Daoy (cell line): ENCODE measurements around the gene GTF2A1. TPM values are rescaled to one million over a fixed set of nuclear protein-coding genes. Genes with fewer than 3 reads are reported as not detected.
A peak's percentile ranks its signal among the peaks of the same experiment; 100 is the strongest.
"Not testable (repeated sequence)": the region's sequence is repeated elsewhere in the genome, so short reads cannot be mapped to it uniquely, and the experiment has no call there.

Experiments
- DNase-seq: peaks from one replicate; pipeline ENCODE4 v3.0.0-alpha.2; 2015; ENCODE audit warnings: low read depth
- total RNA-seq: library from RNA; depleted of rRNA; stranded (reverse); fragments of >200 nt; shearing (Covaris generic); gene quantifications from 2 replicates; pipeline ENCODE4 v1.2.3, GENCODE V29; 2014; rRNA removed

GTF2A1 gene
- total RNA-seq = 11.4 and 12.7 TPM in 2 replicates

GRCh38 chr14:81220830-81221578 lies at the start of gene GTF2A1:
GTF2A1 (minus strand) TSS chr14:81220959; CDS start chr14:81220518, 441 bp downstream.
- DNase-seq = peak; percentile 97

DNA sequence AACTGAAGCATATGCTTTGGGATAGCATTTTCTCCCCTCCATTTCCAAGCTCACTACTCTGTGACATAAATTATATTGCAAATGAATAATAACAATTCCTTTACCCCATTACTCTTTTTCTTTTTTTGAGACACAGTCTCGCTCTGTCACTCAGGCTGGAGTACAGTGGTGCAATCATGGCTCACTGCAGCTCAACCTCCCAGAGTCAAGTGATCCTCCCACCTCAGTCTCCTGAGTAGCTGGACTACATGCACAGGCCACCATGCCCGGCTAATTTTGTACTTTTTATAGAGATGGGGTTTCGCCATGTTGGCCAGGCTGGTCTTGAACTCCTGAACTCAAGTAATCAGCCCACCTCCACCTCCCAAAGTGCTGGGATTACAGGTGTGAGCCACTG lies 49.2 kb upstream of the GTF2A1 start:
- no peak for DNase-seq

DNA sequence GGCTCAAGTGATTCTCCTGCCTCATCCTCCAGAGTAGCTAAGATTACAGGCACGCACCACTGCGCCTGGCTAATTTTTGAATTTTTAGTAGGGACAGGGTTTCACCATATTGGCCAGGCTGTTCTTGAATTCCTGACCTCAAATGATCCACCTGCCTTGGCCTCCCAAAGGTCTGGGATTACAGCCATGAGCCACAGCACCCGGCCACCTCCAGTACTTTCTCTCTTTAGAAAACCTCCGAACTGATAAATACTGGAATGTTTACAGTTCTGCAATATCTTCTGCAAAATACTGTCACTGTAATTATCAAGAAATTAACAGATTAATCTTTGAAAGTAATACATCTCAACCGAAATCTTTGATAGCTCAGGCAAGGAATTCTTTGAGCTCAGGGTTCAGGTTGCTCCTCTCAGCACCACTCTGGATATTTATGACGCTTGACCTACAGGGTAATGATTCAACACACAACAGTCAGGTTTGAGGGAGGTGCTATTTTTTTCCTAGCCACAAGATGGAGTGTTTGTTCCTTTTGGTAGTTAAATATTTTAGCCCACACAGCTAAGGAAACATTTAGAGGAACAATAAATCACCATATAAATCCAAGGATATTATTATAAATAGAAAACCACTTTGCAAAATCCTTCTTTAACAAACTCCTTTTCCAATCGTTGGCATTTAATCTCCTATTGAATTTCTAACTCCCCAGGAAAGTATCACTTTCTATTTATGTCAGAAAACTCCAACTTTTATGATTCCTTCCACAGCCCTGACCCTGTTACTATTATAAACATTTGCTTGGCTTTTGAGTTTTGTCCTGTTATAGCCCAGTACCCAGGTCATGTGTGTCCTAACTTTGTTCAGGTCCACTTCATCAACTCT lies 48.6 kb upstream of the GTF2A1 start:
- peak; percentile 58 for DNase-seq

GRCh38 chr14:81268016-81268416 lies 47.3 kb upstream of the GTF2A1 start:
- peak; percentile 39 for DNase-seq

DNA sequence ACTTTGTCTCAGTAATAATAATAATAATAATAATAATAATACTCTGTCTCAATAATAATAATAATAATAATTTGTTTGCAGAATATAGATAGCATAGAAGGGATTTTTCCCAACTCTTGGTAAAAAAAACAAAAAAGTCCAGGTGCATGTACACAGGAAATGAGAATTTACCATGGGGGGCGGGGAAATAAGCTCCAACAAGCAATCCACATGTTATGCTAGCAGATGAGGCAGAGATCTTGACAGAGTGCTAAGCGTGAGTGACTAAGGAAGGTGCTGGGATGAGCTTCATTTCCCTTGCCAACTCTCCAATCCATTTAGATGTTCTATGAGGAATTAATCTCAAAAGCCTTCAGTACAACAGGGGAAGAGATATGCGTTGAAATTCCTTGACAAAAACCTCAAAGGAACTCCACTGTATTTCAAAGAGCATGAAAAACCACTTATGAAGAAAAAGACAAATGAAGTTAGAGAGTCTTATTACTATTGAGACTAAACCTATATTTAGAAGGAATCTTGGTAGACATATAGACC lies 44.9 kb upstream of the GTF2A1 start:
- DNase-seq = no peak

DNA sequence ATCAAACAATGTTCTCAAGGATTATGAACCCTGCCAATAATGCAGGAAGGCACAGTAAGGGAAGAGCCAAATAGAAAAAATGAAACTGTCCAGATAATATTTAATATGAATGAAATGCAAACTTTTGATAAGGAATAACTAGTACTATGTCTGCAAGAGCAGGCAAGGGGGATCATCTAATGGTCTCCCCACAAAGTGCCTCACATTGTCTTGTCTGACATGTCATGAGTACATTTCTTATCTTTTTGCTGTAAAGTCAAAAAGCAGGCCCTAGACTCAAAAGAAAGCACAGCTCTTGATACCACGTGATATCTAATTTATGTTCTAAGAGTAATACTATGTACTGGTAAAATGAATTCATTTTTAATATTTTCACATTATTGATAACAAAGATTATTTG lies 43.9 kb upstream of the GTF2A1 start:
- no peak for DNase-seq

DNA sequence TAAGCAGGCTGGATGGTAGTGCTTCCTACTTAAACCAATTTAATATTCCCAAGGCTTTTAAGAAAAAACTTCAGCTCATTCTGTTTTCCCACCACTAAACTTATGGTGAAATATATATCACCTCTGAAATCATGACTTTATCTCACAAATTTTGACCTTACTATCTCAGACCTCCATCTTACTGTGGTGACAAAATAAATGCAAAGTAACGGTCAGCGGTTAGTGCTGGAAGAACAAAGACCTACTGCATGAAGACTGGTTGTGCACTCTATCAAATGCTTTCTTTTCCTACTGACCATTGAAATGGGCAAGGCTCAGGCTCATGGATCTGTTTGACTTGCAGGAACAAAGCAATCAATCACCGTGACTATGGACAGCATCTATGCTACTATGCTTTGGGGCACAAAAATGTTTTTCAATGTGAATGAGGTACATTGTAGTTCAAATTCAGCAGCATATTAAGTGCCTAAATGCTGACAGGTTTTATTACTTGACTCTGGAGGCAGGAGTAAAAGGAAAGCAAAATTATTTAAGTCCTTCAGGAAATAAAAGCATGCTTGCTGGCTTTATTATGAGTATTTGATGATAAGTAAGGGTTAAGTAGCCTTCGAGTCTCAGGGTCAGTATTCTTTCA lies 43.1 kb upstream of the GTF2A1 start:
- DNase-seq = no peak

GRCh38 chr14:81261176-81261575 lies 40.4 kb upstream of the GTF2A1 start:
- DNase-seq = no peak

GRCh38 chr14:81260732-81261131 lies 40.0 kb upstream of the GTF2A1 start:
- no peak for DNase-seq

DNA sequence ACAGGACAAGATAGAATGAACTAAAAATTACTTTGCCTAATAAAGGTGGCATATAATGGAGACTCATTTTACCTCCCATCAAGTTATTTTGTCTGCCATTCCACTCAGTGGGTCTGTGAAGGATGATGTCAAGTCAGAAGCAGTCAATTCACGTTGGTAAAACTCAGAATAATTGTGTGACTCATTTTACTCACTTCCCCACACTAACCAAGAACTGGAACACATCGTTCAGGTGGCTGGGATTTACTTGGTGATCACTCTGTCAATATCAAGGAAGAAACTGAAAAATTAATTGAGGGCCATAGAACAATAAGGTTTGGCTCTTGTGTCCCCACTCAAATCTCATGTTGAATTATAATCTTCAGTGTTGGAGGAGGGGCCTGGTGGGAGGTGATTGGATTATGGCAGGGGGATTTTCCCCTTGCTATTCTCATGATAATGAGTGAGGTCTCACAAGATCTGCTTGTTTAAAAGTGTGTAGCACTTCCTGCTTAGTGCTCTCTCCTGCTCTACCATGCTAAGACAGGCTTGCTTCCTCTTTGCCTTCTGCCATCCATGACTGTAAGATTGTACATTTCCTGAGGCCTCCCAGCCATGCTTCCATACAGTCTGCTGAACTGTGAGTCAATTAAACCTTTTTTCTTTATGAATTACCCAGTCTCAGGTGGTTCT lies 35.7 kb upstream of the GTF2A1 start:
- no peak for DNase-seq

DNA sequence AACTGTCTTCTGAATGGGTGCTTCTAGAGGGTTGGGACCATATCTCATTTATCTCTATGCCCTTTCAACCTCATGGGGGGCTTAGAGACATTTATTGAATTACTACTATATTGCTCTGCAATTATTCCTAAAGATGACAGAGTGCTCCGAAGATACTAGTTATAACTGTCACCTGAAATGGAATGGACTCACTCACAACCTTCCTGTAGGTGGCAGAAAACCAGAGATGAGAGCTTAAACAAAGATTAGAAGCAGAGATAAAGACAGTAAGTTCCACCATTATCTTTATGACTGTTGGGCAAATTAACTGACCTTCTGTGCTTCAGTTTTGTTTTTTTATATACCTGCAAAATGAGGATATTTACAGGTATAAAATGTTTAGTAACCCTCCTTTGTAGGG lies 31.5 kb upstream of the GTF2A1 start:
- DNase-seq = no peak

- DNase-seq = no peak
Observed at GRCh38 chr14:81247271-81247766, 26.6 kb upstream of the GTF2A1 start.

DNA sequence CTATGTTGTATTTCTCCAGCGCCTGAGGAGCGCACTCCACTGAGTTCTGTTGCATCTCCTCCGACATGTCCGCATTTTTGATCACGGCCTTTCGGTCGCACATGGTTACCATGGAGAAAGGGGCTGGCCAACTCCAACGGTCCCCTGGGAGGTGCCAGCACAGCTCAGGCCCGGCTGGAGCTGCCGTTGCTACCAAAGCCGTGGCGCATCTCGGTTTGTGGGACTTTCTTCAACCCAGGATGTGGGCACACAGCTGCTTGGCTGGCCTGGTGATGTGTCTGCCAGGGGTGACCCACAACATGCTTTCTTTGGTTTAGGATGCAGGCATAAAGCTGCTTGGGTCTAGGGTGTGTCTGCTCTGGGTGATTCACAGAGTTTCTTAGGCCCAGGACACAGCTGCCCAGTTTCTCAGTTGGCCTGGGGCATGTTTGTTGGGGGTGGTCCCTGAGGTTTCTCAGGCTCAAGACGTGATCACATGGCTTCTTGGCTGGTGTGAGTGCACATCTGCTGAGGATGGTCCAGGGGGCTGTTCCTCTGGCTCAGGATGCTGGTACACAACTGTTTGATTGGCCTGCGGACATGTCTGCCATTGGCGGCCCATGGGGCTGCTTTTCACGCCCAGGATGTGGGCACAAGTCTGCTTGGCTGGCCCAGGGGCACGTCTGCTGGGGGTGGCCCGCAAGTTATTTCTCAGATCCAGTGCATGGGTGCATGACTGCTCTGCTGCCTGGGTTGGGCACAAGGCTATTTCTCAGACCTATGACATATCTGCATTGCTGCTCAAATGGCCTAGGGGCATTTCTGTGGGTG lies 25.9 kb upstream of the GTF2A1 start:
- peak; percentile 66 for DNase-seq

DNA sequence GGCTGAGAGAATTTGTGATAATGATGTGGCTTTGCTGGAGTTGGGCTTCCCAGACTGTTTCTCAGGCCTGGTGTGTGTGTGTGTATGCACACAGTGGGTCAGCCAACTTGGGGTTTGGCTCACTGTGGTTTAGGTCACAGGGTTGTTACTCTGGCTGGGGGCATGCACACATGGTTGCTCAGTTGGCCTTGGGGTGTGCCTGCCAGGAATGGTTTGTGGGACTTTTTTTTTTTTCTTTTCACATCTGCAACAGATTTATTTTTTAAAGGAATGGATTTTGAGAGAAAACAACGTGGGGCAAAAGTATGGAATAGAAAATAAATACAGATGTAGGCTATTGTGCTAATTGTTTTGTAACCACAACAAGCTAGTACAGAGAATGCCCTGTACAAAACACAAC lies 25.0 kb upstream of the GTF2A1 start:
- no peak for DNase-seq

DNA sequence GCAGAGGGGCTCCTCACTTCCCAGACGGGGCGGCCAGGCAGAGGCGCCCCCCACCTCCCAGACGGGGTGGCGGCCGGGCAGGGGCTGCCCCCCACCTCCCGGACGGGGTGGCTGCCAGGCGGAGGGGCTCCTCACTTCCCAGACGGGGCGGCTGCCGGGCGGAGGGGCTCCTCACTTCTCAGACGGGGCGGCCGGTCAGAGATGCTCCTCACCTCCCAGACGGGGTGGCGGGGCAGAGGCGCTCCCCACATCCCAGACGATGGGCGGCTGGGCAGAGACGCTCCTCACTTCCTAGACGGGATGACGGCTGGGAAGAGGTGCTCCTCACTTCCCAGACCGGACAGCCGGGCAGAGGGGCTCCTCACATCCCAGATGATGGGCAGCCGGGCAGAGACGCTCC lies 23.7 kb upstream of the GTF2A1 start:
- not testable (repeated sequence) for DNase-seq

DNA sequence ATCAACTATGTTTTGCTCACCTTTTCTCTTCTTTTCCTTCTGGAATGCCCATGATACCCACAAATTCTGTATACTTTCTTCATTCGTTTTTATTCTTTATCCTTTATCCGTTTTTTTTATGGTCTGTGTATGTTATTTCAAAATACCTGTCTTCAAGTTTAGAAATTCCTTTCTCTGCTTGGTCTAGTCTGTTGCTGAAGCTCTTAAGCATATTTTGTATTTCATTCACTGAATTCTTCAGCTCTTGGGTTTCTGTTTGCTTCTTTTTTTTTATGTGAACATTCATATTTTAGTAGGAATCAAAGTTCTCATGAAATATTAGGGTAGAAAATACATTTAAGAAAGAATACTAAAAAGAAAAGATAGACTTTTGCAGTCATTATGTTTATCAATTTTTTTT lies 22.7 kb upstream of the GTF2A1 start:
- DNase-seq = no peak

DNA sequence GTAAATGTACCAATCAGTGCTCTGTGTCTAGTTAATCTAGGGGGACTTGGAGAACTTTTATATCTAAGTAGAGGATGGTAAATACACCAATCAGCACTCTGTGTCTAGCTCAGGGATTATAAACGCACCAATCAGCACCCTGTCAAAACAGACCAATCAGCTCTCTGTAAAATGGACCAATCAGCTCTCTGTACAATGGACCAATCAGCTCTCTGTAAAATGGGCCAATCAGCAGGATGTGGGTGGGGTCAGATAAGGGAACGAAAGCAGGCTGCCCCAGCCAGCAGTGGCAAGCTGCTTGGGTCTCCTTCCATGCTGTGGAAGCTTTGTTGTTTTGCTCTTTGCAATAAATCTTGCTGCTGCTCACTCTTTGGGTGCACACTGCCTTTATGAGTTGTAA lies 16.1 kb upstream of the GTF2A1 start:
- DNase-seq = not testable (repeated sequence)

DNA sequence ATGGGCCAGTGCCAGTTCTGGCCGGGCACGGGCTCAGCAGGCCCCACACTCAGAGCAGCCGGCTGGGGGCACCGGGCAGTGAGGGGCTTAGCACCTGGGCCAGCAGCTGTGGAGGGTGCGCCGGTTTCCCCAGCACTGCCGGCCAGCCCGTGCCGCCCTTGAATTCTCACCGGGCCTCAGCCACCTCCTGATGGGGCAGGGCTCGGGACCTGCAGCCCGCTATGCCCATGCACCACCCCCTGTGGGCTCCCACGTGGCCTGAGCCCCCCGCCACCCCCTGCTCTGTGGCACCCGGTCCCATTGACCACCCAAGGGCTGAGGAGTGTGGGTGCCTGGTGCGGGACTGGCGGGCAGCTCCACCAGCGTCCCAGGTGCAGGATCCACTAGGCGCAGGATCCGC lies 15.4 kb upstream of the GTF2A1 start:
- DNase-seq = no peak

- DNase-seq = no peak
Observed at GRCh38 chr14:81235096-81235495, 14.3 kb upstream of the GTF2A1 start.

DNA sequence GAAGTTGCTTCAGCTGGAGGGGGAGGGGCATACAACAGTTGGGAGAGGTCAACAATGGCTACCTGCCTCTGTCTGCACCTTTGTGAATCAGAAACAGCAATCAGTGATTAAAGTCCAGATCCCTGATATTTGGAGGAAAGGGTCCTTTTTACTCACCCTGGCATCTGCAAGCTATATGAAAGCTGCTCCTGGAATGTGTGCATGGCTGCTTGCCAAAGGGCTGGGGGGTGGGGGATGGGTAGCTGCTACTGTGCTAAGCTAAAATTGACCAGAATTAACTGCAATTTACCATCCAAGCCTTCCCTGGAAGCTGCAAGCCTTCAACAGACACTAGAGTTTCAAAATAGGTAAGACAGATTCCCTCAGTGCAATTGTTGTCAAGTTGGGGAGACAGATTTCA lies 13.5 kb upstream of the GTF2A1 start:
- no peak for DNase-seq

DNA sequence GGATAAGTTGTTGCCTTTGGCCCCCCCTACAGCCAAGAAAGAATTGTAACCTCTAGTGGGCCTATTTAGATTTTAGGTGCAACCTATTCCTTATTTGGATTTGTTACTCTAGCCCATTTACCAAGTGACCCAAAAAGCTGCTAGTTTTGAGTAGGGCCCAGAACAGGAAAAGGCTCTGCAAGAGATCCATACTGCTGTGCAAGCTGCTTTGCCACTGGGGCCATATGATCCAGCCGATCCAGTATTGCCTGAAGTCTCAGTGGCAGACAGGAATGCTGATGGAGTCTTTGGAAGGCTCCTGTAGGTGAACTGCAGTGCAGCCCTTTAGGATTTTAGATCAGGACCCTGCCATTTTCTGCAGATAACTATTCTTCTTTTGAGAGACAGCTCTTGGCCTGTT lies 12.9 kb upstream of the GTF2A1 start:
- DNase-seq = no peak
